Heart right ventricle (tissue), 16 donors: ENCODE data around the gene GPI. TPM values are rescaled to one million over a fixed set of nuclear protein-coding genes. Genes with fewer than 3 reads are reported as not detected.

Experiments used
- ATAC-seq, 8 donors: fragments of 200-7000 bp; cut with Tn5 transposase; one replicate each; pipeline ENCODE4 v1.9.1; 2020; ENCODE audit warnings: mild to moderate bottlenecking in 8 of 8, moderate library complexity in 8 of 8, moderate number of reproducible peaks in 1 of 8
- DNase-seq, 2 donors: peaks; one replicate each; pipeline ENCODE4 v3.0.0-alpha.2; 2020
- H3K27ac ChIP-seq, 10 donors: fragments of 200-600 bp; sonication (generic) in 2 of 10; one replicate each; pipeline versions ENCODE4 v1.5.0 to v1.8.0; 2020 to 2022; ENCODE audit warnings: mild to moderate bottlenecking in 3 of 10
- H3K27me3 ChIP-seq, 7 donors: fragments of 200-600 bp; one replicate each; pipeline ENCODE4 v1.8.0; 2021 to 2022; ENCODE audit warnings: mild to moderate bottlenecking in 2 of 7
- H3K36me3 ChIP-seq, 9 donors: fragments of 200-600 bp; sonication (generic) in 1 of 9; one replicate each; pipeline versions ENCODE4 v1.5.0 to v1.8.0; 2020 to 2022; ENCODE audit warnings: mild to moderate bottlenecking in 2 of 9
- H3K4me1 ChIP-seq, 9 donors: fragments of 200-600 bp; sonication (generic) in 1 of 9; one replicate each; pipeline versions ENCODE4 v1.5.0 to v1.8.0; 2020 to 2022; ENCODE audit warnings: mild to moderate bottlenecking in 4 of 9
- H3K4me3 ChIP-seq, 10 donors: fragments of 200-600 bp; sonication (generic) in 2 of 10; one replicate each; pipeline versions ENCODE4 v1.5.0 to v1.8.0; 2020 to 2022; ENCODE audit warnings: mild to moderate bottlenecking in 7 of 10, moderate library complexity in 2 of 10
- H3K9me3 ChIP-seq, 11 donors: fragments of 200-600 bp in 10 of 11; sonication (generic) in 2 of 11; one replicate each; pipeline versions ENCODE4 v1.5.0 to v1.8.0; 2013 to 2022; ENCODE audit warnings: mild to moderate bottlenecking in 2 of 11, control low read depth in 1 of 11, moderate library complexity in 1 of 11
- CTCF ChIP-seq, 9 donors: fragments of 200-600 bp; sonication (generic) in 2 of 9; IDR thresholded peaks; one replicate each; pipeline versions ENCODE4 v1.5.0 to v1.8.0; 2021 to 2022; ENCODE audit warnings: antibody characterized with exemption in 9 of 9, mild to moderate bottlenecking in 5 of 9, moderate library complexity in 1 of 9
- WGBS, 2 donors: extraction: QIAGEN DNeasy Blood & Tissue Kit; methylation state at CpG; one replicate each; pipeline ENCODE4 v1.1.7; 2013; ENCODE audit warnings: inconsistent platforms in 1 of 2; 5-methylcytosine and 5-hydroxymethylcytosine counted together
- intact Hi-C, 10 donors: fragments of 100-400 bp; cut with DNase I; formaldehyde crosslinking; loops; one replicate each; pipeline versions ENCODE4 v1.11.1 to v1.14.2; 2022
- long read RNA-seq, 3 donors: library from polyadenylated mRNA; unstranded; transcript quantifications; one replicate each; pipeline ENCODE4 v2.0.0, GENCODE V29; 2020 to 2021
- polyA plus RNA-seq, 2 donors: library from polyadenylated mRNA; stranded (reverse); fragments of 200-250 nt; gene quantifications; one replicate each; pipeline ENCODE4 v1.2.3, GENCODE V29; 2013
- total RNA-seq, 10 donors: library from RNA; stranded (reverse); fragmentation: NEBNext Ultra II Directional in 3 of 10; extraction: Animal tissue kit (Norgen Biotek cat#: 25700) in 3 of 10; gene quantifications; one replicate each; pipeline versions ENCODE4 v1.2.1 to v1.2.4, GENCODE V29; 2021 to 2023
- donor health status: Arrhythmogenic right ventricular cardiomyopathy.
- donor health status: ischemic (EF 13 %, LVEDD 7.1; RV severe dilation, severe dysfunction).
- donor health status: healthy with polysubstance abuse.
- donor health status: DM: no; HTN: yes; CAD: no.
- donor health status: DM: no; HTN: no; CAD: no.
- donor health status: ischemic (EF 25% LVEDD 6.9; RV normal size, moderate dysfunction).
- donor health status: ischemic (EF 25% LVEDD 5.7; RV mildly dilated, moderate dysfunction).
- donor health status: healthy.
- donor health status: DM: yes; HTN: yes; CAD: no.
- donor health status: Ischemic cardiomyopathy.
- donor health status: ischemic (EF 35%, LVEDD 5.7; RV mildly dilated, moderate dysfunction).
- donor health status: nonischemic (EF 11% LVEDD 7.7; RV severe dilation, severe dysfunction).
- donor health status: DM: yes; HTN: yes; CAD: no.
- donor health status: PGD.
- donor health status: ischemic (EF 29% LVEDD 5.4; RV normal size, mild dysfunction).
- donor health status: nonischemic (EF 23%, LVEDD 6.1; RV moderate dilation, normal function).

Gene GPI
- 100 to 1,000 TPM; 517 to 711 (median 563) TPM for total RNA-seq
- 100 to 1,000 TPM; 178 to 205 TPM for polyA plus RNA-seq
- long read RNA-seq, donor 1, full-length matches to known transcripts: 452 of 609 reads
- long read RNA-seq, donor 1, partial matches to known transcripts: 133 of 609 reads
- long read RNA-seq, donor 1, other reads (novel, unspliced or antisense): 24 of 609 reads
- long read RNA-seq, donor 2, full-length matches to known transcripts: 636 of 803 reads
- long read RNA-seq, donor 2, partial matches to known transcripts: 140 of 803 reads
- long read RNA-seq, donor 2, other reads (novel, unspliced or antisense): 27 of 803 reads
- long read RNA-seq, donor 3, full-length matches to known transcripts: 1,354 of 1,712 reads
- long read RNA-seq, donor 3, partial matches to known transcripts: 269 of 1,712 reads
- long read RNA-seq, donor 3, other reads (novel, unspliced or antisense): 89 of 1,712 reads

GRCh38 chr19:34364830-34365462 is at the start of gene GPI:
Gene GPI, plus strand, starts transcription at chr19:34365196. Its CDS starts 71 bp downstream, at chr19:34365267.
- intact Hi-C loops: loop anchor here in 1 of 10 donors (5.0 kb wide), 1 partner anchor 62 kb away; the partner anchor contains the start of gene UBA2
- H3K9me3 ChIP-seq: no peaks in the 10 kb centered on the region
- 0 to 1% methylated on average over 64 to 65 of the region's 67 CpGs for WGBS, 2 donors
- no peaks in the 10 kb centered on the region for H3K27me3 ChIP-seq
- no peak for TF ChIP-seq CTCF (IDR thresholded peaks at IDR 0.05)
- peak; percentile 75 to 92 (median 80) for ATAC-seq
- H3K4me1 ChIP-seq: peaks cover 17 to 51% (median 37%) of the 10 kb centered on the region in 9 donors
- H3K36me3 ChIP-seq: peaks cover 0 to 39% (median 32%) of the 10 kb centered on the region in 9 donors
- H3K4me3 ChIP-seq: peak within 1 kb of the TSS; percentile 82 to 99 (median 92)
- peak; percentile 51 to 69 for DNase-seq
- peak within 1 kb of the TSS; percentile 65 to 97 (median 94) for H3K27ac ChIP-seq

- TF ChIP-seq CTCF (IDR thresholded peaks at IDR 0.05): no peak
- no peak overlapping the region for H3K4me3 ChIP-seq
- WGBS, 2 donors: 94 to 95% methylated on average over 2 of the region's 2 CpGs
- no peak for DNase-seq
- no peaks in the 10 kb centered on the region for H3K9me3 ChIP-seq
- H3K36me3 ChIP-seq: peaks cover 0 to 26% (median under 1%) of the 10 kb centered on the region in 9 donors
- no peaks in the 10 kb centered on the region for H3K27me3 ChIP-seq
- peak overlapping the region in 8 of 10 donors; percentile 22 to 83 (median 62) for H3K27ac ChIP-seq
- intact Hi-C loops: loop anchor here in 1 of 10 donors (5.0 kb wide), 1 partner anchor 49 kb away; no protein-coding TSS in a partner anchor
- ATAC-seq: no peak
- peaks cover 19 to 90% (median 53%) of the 10 kb centered on the region in 9 donors for H3K4me1 ChIP-seq
Measured at GRCh38 chr19:34316247-34316646, 48.7 kb upstream of the GPI start.

GRCh38 chr19:34316741-34317301 is 48.2 kb upstream of the GPI start:
- intact Hi-C loops: loop anchor here in 1 of 10 donors (5.0 kb wide), 1 partner anchor 50 kb away; no protein-coding TSS in a partner anchor
- no peak for TF ChIP-seq CTCF (IDR thresholded peaks at IDR 0.05)
- Histone ChIP-seq H3K36me3 (peaks cover 0 to 31% (median 6%) of the 10 kb centered on the region in 9 donors), H3K27me3 (no peaks in the 10 kb centered on the region), H3K9me3 (no peaks in the 10 kb centered on the region), H3K4me3 (no peak overlapping the region), H3K27ac (peak overlapping the region in 9 of 10 donors; percentile 22 to 83 (median 64)), H3K4me1 (peaks cover 19 to 87% (median 53%) of the 10 kb centered on the region in 9 donors)
- WGBS, 2 donors: 64 to 68% methylated on average over 5 of the region's 5 CpGs
- ATAC-seq: peak in 5 of 8 donors; percentile 4 to 42 (median 13)
- no peak for DNase-seq
